HFFc6 (cell line): ENCODE results near the gene REC8. TPM values are rescaled to one million over a fixed set of nuclear protein-coding genes. Genes with fewer than 3 reads are reported as not detected.

Experiments used
- DNase-seq: peaks from one replicate; pipeline ENCODE4 v3.0.0-alpha.2; 2018
- H3K27ac Mint-ChIP-seq: 2 replicates; pipeline ENCODE4 v1.8.0; 2020; ENCODE audit warnings: mild to moderate bottlenecking, mixed read lengths
- H3K27me3 Mint-ChIP-seq: 2 replicates; pipeline ENCODE4 v1.8.0; 2021; ENCODE audit warnings: mild to moderate bottlenecking, moderate library complexity, mixed read lengths; ENCODE audit not compliant: insufficient read depth
- H3K36me3 Mint-ChIP-seq: 2 replicates; pipeline ENCODE4 v1.8.0; 2021; ENCODE audit warnings: low read depth, mixed read lengths
- H3K4me1 Mint-ChIP-seq: 2 replicates; pipeline ENCODE4 v1.8.0; 2020; ENCODE audit warnings: low read depth, mixed read lengths
- H3K4me3 Mint-ChIP-seq: 2 replicates; pipeline ENCODE4 v1.8.0; 2020; ENCODE audit warnings: mild to moderate bottlenecking, moderate library complexity, mixed read lengths
- H3K9me3 Mint-ChIP-seq: 2 replicates; pipeline ENCODE4 v1.8.0; 2020; ENCODE audit warnings: mild to moderate bottlenecking, mixed read lengths
- total RNA-seq, 6 experiments: library from RNA; stranded (reverse); fragmentation: NEBNext Ultra II Directional; extraction: Animal tissue kit (Norgen Biotek cat#: 25700); gene quantifications; 2 replicates in 1 of 6; 3 replicates in 5 of 6; pipeline ENCODE4 v1.2.3, GENCODE V29; 2021
- TF ChIP-seq, protein P1 (sequence below): fragments of 200-600 bp; sonication (generic); IDR thresholded peaks from 2 replicates; pipeline ENCODE4 v1.5.0; 2021; ENCODE audit warnings: antibody characterized with exemption, mild to moderate bottlenecking

Gene REC8
- total RNA-seq, 6 experiments from 2014 or later: 2.9 to 3.9 (median 3.2) TPM

DNA sequence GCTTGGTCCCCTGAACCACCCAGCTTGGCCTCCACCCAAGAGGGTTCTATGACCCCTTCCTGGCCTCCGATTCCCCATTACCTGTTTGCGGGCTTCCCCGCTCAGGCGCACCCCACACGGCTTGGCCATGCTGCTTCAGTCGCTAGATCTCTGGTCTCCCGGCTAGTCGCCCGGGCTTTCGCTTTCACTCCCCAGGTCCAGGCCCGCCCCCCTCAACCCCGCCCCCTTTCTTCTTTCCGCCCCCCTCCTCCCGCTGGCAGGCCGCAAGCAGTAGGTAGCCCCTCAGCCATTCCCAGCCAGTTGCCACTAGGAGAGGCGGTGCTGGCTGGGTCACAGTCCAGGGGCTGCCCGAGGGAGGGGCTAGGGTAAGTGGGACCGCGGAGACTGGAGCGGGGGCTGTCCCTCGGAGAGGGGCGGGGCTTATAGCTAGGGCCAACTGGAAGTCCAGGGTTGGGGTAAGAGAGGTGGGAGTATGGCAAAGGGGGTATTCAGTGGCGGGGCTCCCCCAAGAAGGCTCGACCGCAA, 25.4 kb upstream of the REC8 start, which contains the start of gene PSME2:
Gene PSME2 (minus strand): TSS at position 158 of the 525 bp plus-strand sequence. CDS start 29 bp downstream, at position 129.
- H3K4me1 Mint-ChIP-seq: peaks cover 55% of the 10 kb centered on the region
- TF ChIP-seq, protein P1, sequence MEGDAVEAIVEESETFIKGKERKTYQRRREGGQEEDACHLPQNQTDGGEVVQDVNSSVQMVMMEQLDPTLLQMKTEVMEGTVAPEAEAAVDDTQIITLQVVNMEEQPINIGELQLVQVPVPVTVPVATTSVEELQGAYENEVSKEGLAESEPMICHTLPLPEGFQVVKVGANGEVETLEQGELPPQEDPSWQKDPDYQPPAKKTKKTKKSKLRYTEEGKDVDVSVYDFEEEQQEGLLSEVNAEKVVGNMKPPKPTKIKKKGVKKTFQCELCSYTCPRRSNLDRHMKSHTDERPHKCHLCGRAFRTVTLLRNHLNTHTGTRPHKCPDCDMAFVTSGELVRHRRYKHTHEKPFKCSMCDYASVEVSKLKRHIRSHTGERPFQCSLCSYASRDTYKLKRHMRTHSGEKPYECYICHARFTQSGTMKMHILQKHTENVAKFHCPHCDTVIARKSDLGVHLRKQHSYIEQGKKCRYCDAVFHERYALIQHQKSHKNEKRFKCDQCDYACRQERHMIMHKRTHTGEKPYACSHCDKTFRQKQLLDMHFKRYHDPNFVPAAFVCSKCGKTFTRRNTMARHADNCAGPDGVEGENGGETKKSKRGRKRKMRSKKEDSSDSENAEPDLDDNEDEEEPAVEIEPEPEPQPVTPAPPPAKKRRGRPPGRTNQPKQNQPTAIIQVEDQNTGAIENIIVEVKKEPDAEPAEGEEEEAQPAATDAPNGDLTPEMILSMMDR: no peak
- H3K27ac Mint-ChIP-seq: peak within 1 kb of the TSS; percentile 97
- H3K27me3 Mint-ChIP-seq: peaks cover 7% of the 10 kb centered on the region
- H3K4me3 Mint-ChIP-seq: peak within 1 kb of the TSS; percentile 98
- peaks cover 13% of the 10 kb centered on the region for H3K36me3 Mint-ChIP-seq
- H3K9me3 Mint-ChIP-seq: no peaks in the 10 kb centered on the region
- DNase-seq: peak; percentile 95

GRCh38 chr14:24146978-24147760, 24.7 kb upstream of the REC8 start, which contains the start of gene RNF31:
TSS of gene RNF31 (plus strand) at chr14:24147498. CDS start at chr14:24147699, 201 bp downstream.
- TF ChIP-seq, protein P1: no peak
- peaks cover 50% of the 10 kb centered on the region for H3K4me1 Mint-ChIP-seq
- peak within 1 kb of the TSS; percentile 98 for H3K4me3 Mint-ChIP-seq
- H3K9me3 Mint-ChIP-seq: no peaks in the 10 kb centered on the region
- H3K36me3 Mint-ChIP-seq: peaks cover 13% of the 10 kb centered on the region
- peak within 1 kb of the TSS; percentile 97 for H3K27ac Mint-ChIP-seq
- DNase-seq: peak; percentile 98
- peaks cover 7% of the 10 kb centered on the region for H3K27me3 Mint-ChIP-seq

GRCh38 chr14:24147761-24148428, 24.0 kb upstream of the REC8 start:
- Mint-ChIP-seq H3K27me3 (peaks cover 7% of the 10 kb centered on the region), H3K27ac (peak overlapping the region; percentile 40), H3K4me1 (peaks cover 45% of the 10 kb centered on the region), H3K4me3 (peak overlapping the region; percentile 98), H3K9me3 (no peaks in the 10 kb centered on the region), H3K36me3 (peaks cover 13% of the 10 kb centered on the region)
- no peak for DNase-seq
- TF ChIP-seq, protein P1: no peak

DNA sequence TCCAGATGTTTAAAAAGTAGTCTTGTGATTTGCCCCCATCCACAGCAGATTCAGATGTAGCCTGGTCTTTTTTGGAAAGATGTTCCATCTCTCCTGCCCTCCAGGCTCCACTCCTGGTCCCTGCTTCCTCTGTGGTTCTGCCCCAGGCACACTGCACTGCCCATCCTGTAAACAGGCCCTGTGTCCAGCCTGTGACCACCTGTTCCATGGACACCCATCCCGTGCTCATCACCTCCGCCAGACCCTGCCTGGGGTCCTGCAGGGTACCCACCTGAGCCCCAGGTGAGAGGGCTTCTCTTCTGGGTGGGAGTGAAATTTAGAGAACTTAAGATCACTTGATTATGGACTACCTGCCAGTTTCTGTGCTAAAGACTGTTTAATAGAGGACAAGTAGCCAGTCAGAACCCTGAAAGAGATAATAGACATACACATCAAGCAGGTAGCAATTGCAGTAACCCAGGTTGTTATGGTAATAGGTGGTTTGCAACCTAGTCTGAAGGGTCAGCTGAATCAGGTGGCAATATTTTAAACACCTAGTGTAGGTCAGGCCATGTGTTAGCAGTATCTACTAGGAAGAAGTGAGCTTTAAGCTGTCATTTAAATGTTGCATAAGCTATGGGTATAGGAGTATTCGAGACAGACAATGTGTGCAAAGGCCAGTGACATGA, 22.4 kb upstream of the REC8 start:
- Mint-ChIP-seq H3K9me3 (no peaks in the 10 kb centered on the region), H3K4me3 (peak overlapping the region; percentile 98; the same call in 1 of the 2 replicates), H3K27me3 (peaks cover 7% of the 10 kb centered on the region), H3K27ac (no peak overlapping the region), H3K4me1 (peaks cover 29% of the 10 kb centered on the region), H3K36me3 (peaks cover 3% of the 10 kb centered on the region)
- TF ChIP-seq, protein P1: no peak
- no peak for DNase-seq

GRCh38 chr14:24150061-24150460, 21.8 kb upstream of the REC8 start:
- DNase-seq: no peak
- Mint-ChIP-seq H3K27me3 (peaks cover 7% of the 10 kb centered on the region), H3K9me3 (no peaks in the 10 kb centered on the region), H3K4me1 (peaks cover 23% of the 10 kb centered on the region), H3K4me3 (no peak overlapping the region), H3K36me3 (peaks cover 7% of the 10 kb centered on the region; the same call in 1 of the 2 replicates), H3K27ac (no peak overlapping the region)
- TF ChIP-seq, protein P1: no peak
